ENCODE data around the gene TSPAN3.

TSPAN3 gene

DNA sequence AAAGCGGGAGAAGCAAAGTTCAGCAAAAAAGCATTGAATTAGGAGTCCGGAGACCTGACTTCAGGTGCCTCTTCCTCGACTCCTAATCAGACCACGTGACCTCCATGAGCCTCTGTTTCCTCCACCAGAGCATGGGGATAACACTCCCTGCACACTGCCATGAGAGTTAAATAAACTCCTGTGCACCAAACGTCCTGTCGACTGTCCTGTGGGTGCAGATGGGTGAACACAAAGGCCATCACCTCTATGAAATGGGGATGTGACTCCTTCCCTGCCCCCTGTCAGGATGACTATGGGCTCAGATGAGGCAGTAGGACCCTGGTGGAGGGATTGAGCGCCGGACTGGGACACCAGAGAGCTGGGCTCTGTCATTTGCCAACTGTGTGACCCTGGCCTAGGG is 13.5 kb upstream of the TSPAN3 start:
- no peak for DNase-seq (ENCODE audit: low read depth in 2 of 2)

DNA sequence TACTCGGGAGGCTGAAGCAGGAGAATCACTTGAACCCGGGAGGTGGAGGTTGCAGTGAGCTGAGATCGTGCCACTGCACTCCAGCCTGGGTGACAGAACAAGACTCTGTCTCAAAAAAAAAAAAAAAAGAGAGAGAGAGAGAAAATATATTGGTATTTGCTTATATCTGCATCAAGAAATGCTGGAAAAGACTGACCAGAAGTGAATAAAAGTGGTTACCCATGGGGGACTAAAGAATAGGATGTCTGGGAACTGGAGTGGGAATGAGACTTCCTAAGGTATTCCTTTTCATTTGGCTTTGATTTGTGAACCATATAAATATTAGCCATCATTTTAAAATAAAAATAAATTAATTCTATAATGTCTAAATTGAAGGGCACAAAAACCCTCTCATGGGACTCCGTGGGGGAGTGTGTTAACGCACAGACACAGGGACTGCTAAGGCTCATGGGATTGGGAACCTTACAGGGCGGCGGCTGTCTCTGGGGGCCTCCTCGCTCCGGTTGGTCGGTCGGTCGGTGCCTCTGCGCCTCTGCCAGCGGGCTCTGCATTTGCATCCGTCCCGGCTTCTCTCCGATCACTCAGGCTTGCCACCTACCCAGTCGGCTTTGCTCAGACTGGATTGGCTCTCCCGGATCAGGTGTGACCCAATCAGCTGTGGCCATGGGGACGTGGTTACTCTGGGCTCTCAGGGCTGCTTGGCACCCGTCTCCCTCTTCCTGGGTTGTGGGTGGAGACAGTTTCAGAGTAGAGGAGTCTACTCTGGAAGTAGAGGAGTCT is 12.7 kb upstream of the TSPAN3 start:
- peak; percentile 22 to 45 for DNase-seq (ENCODE audit: low read depth in 2 of 2)

- DNase-seq (ENCODE audit: low read depth in 2 of 2), result no peak
These were observed 11.1 kb upstream of the TSPAN3 start for GRCh38 chr15:77081971-77082370.

DNA sequence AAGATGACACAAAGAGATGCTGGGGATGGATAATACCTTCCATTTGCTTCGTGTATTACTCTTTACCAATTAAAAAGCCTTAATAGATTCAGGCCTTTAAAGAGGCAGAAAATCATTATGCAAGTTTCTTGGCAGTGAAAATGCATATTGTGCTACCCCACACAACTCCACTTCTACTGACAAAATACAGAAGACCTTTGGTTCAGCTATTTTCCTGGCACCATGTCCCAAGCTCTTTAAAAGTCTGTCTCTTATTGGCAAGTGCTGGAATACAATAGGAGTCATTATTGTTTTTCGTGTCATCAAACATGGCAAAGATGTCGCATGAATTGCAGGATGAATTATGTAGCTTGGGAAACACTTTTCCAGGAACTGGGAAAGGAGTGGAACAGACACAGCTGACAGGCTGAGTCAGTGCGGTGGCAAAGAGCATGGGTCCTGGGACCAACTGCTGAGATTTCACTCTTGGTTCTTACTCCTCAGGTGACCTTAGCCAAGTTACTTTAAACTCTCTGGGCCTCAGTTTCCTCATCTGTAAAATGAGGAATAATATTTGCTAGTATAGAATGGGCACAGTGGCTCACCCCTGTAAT is 5.5 kb upstream of the TSPAN3 start:
- no peak for DNase-seq (ENCODE audit: low read depth in 2 of 2)

GRCh38 chr15:77075528-77075927 is 4.6 kb upstream of the TSPAN3 start:
- DNase-seq (ENCODE audit: low read depth in 2 of 2), result no peak

- no peak for DNase-seq (ENCODE audit: low read depth in 2 of 2)
These were observed 3.4 kb upstream of the TSPAN3 start for GRCh38 chr15:77074350-77074749.

GRCh38 chr15:77071305-77072223 is 655 bp upstream of the TSPAN3 start:
- DNase-seq (ENCODE audit: low read depth in 2 of 2), result no peak

DNA sequence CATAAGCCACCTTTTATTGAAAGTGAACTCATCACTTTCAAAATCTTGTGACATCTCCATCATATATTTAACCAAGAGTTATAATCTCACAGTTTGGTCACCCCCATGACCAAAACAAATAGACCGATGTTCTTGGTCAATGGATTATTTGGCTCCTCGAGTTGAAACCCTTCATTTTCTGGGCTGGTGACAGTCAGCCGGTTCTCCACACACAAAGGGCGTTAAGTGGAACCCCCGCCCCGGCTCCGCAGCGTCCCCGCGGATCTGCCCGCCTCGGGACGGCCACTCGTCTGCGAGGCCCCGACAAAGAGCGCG is 772 bp downstream of the TSPAN3 start:
- DNase-seq (ENCODE audit: low read depth in 2 of 2), result no peak

GRCh38 chr15:77069521-77070121 is 1.3 kb downstream of the TSPAN3 start:
- DNase-seq (ENCODE audit: low read depth in 2 of 2), result no peak

GRCh38 chr15:77068633-77069032 is 2.3 kb downstream of the TSPAN3 start:
- DNase-seq (ENCODE audit: low read depth in 2 of 2), result no peak

- DNase-seq (ENCODE audit: low read depth in 2 of 2), result no peak
These were observed 3.1 kb downstream of the TSPAN3 start for GRCh38 chr15:77067691-77068367.

- DNase-seq (ENCODE audit: low read depth in 2 of 2), result no peak
These were observed 3.8 kb downstream of the TSPAN3 start for GRCh38 chr15:77066971-77067690.

- no peak for DNase-seq (ENCODE audit: low read depth in 2 of 2)
These were observed 6.2 kb downstream of the TSPAN3 start for GRCh38 chr15:77064539-77065308.

DNA sequence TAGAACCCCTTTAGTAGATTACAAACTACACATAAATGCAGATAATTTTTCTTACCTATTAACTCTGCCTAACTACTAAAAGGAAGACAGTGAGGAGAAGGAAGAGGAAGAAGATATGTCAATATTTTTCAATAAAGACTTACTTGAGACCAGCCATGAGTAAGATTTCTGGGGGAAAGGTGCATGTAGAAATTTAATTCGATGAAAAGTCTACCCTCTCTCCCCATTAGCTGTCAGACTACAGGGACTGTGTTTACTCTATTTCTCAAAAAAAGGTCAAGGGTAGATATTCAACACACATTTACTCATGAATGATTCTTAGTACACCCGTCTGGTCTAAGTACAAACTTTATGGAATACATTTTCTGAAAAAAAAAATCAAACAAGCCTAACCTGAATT is 6.8 kb downstream of the TSPAN3 start:
- no peak for DNase-seq (ENCODE audit: low read depth in 2 of 2)

DNA sequence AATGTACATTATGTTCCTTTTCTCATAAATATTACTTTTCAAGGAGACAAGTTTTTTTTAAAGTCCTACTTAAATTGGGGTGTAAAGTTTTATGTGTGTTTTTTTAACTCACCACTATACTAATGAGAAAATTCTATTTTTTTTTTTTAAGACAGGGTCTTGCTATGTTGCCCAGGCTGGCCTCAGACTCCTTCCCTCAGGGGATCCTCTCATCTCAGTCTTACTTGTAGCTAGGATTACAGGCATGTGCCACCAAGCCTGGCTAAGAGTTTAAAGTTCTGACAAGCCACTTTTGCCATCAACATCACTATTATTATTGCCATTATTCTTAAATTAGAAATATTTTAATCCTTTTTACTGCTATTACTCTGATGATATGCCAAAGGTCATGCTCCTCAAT is 7.7 kb downstream of the TSPAN3 start:
- no peak for DNase-seq (ENCODE audit: low read depth in 2 of 2)

- no peak for DNase-seq (ENCODE audit: low read depth in 2 of 2)
These were observed 10.4 kb downstream of the TSPAN3 start for GRCh38 chr15:77060546-77060945.

GRCh38 chr15:77059786-77060361 is 11.0 kb downstream of the TSPAN3 start:
- DNase-seq (ENCODE audit: low read depth in 2 of 2), result no peak

DNA sequence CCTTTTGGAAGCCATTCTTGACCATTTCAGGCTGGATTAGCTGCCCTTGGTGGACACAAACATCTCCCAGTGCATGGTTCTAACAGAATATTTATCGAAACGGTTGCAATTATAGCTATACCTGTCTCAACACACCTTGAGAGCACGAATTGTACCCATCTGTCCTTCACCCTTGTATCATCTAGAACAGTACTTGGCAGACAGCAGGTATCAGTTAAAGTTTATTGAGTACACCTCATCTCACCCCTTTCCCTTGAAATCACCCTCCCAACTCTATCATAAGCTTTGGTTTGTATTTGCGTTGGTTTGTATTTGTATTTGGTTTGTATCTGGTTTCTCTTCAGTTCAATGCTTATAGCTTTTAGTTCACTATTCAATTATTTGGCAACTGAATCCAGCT is 12.4 kb downstream of the TSPAN3 start:
- no peak for DNase-seq (ENCODE audit: low read depth in 2 of 2)

DNA sequence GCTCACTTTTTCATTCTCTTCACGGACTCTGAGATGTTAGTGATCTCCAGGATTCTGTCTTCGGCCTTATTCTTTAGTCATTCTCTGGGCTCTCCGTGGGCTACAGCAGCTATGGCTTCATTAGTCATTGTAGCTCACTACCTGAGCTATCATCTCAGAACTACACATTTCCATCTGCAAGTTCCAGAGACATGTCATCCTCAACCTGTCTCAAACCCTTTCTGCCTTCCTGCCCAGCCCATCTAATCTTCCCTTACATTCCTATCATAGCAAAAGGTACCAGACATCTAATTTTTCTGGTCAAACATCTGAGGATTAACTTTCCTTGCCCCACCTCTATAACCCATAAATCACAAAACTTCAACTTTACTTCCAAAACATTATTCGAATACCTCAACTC is 13.2 kb downstream of the TSPAN3 start:
- DNase-seq (ENCODE audit: low read depth in 2 of 2), result no peak

- no peak for DNase-seq (ENCODE audit: low read depth in 2 of 2)
These were observed 13.8 kb downstream of the TSPAN3 start for GRCh38 chr15:77057072-77057471.

All from activated CD4-positive, alpha-beta T cell treated with anti-CD3 and anti-CD28 coated beads for 24 hours (primary cell).